Activated T-cell treated with anti-CD3 and anti-CD28 coated beads, Interleukin-2, amount 50 U/mL, for 72 hours (primary cell): ENCODE results near the gene BFSP2. TPM values are rescaled to one million over a fixed set of nuclear protein-coding genes. Genes with fewer than 3 reads are reported as not detected.

Experiments
- ATAC-seq, 2 donors: fragments of 150-1000 bp; cut with Tn5 transposase; replicated peaks in 1 of 2; 2 replicates each; pipeline ENCODE4 v1.10.0; 2021; ENCODE audit warnings: moderate library complexity in 2 of 2, mild to moderate bottlenecking in 1 of 2
- DNase-seq, 2 donors: peaks; one replicate each; pipeline ENCODE4 v3.0.0; 2021 to 2022; ENCODE audit warnings: mixed read lengths in 1 of 2
- H3K27ac Mint-ChIP-seq: one replicate; pipeline ENCODE4 v1.8.0; 2022; ENCODE audit warnings: mild to moderate bottlenecking, moderate library complexity, mixed read lengths
- H3K27me3 Mint-ChIP-seq: one replicate; pipeline ENCODE4 v1.8.0; 2022; ENCODE audit warnings: low read depth, mixed read lengths
- H3K36me3 Mint-ChIP-seq, 2 donors: one replicate each; pipeline ENCODE4 v1.8.0; 2022; ENCODE audit warnings: mixed read lengths in 2 of 2, mild to moderate bottlenecking in 1 of 2; ENCODE audit not compliant: insufficient read depth in 2 of 2
- H3K4me1 Mint-ChIP-seq: one replicate; pipeline ENCODE4 v1.8.0; 2022; ENCODE audit warnings: low read depth, mixed read lengths
- H3K4me3 Mint-ChIP-seq, 2 donors: one replicate each; pipeline ENCODE4 v1.8.0; 2022; ENCODE audit warnings: mild to moderate bottlenecking in 2 of 2, mixed read lengths in 2 of 2, moderate library complexity in 2 of 2
- H3K9me3 Mint-ChIP-seq, 2 donors: one replicate each; pipeline ENCODE4 v1.8.0; 2022; ENCODE audit warnings: mixed read lengths in 2 of 2
- total RNA-seq, 2 donors: library from RNA; stranded (reverse); gene quantifications; one replicate each; pipeline ENCODE4 v1.2.3, GENCODE V29; 2022

The BFSP2 gene
- not detected for total RNA-seq

- no peak for ATAC-seq
These were observed at the start of gene BFSP2 for GRCh38 chr3:133400006-133400515. TSS of gene BFSP2 (plus strand) at chr3:133400056. CDS start at chr3:133400084, 28 bp downstream.

GRCh38 chr3:133354721-133355120, 45.1 kb upstream of the BFSP2 start:
- DNase-seq (no peak), ATAC-seq (no peak)
- no peaks in the 10 kb centered on the region for H3K27me3 Mint-ChIP-seq
- H3K4me3 Mint-ChIP-seq: no peak overlapping the region
- H3K9me3 Mint-ChIP-seq: peaks cover 0 to 7% of the 10 kb centered on the region in 2 donors
- H3K4me1 Mint-ChIP-seq: no peaks in the 10 kb centered on the region
- H3K27ac Mint-ChIP-seq: no peak overlapping the region
- peaks cover 0 to 5% of the 10 kb centered on the region in 2 donors for H3K36me3 Mint-ChIP-seq

More at GRCh38 chr3:133400006-133400515, at the start of gene BFSP2:
- Mint-ChIP-seq H3K9me3 (no peaks in the 10 kb centered on the region), H3K36me3 (no peaks in the 10 kb centered on the region), H3K27me3 (no peaks in the 10 kb centered on the region), H3K4me1 (no peaks in the 10 kb centered on the region), H3K27ac (no peak within 1 kb of the TSS), H3K4me3 (no peak within 1 kb of the TSS)
- no peak for DNase-seq

- Mint-ChIP-seq H3K9me3 (peaks cover 0 to 7% of the 10 kb centered on the region in 2 donors), H3K4me1 (no peaks in the 10 kb centered on the region)
- no peak for ATAC-seq
These were observed 39.4 kb upstream of the BFSP2 start for GRCh38 chr3:133360476-133360875.

GRCh38 chr3:133361011-133361410, 38.8 kb upstream of the BFSP2 start:
- peaks cover 0 to 7% of the 10 kb centered on the region in 2 donors for H3K9me3 Mint-ChIP-seq
- H3K27me3 Mint-ChIP-seq: no peaks in the 10 kb centered on the region
- H3K4me1 Mint-ChIP-seq: no peaks in the 10 kb centered on the region
- no peak for DNase-seq
- ATAC-seq: no peak
- peaks cover 0 to 4% of the 10 kb centered on the region in 2 donors for H3K36me3 Mint-ChIP-seq
- H3K27ac Mint-ChIP-seq: no peak overlapping the region
- H3K4me3 Mint-ChIP-seq: no peak overlapping the region

More at GRCh38 chr3:133360476-133360875, 39.4 kb upstream of the BFSP2 start:
- Mint-ChIP-seq H3K36me3 (peaks cover 0 to 5% of the 10 kb centered on the region in 2 donors), H3K27me3 (no peaks in the 10 kb centered on the region), H3K27ac (no peak overlapping the region), H3K4me3 (no peak overlapping the region)
- DNase-seq: no peak

GRCh38 chr3:133361435-133361834, 38.4 kb upstream of the BFSP2 start:
- H3K9me3 Mint-ChIP-seq: peaks cover 0 to 5% of the 10 kb centered on the region in 2 donors
- H3K27ac Mint-ChIP-seq: no peak overlapping the region
- H3K36me3 Mint-ChIP-seq: peaks cover 0 to under 1% of the 10 kb centered on the region in 2 donors
- H3K27me3 Mint-ChIP-seq: no peaks in the 10 kb centered on the region
- ATAC-seq (no peak), DNase-seq (no peak)
- no peak overlapping the region for H3K4me3 Mint-ChIP-seq
- H3K4me1 Mint-ChIP-seq: no peaks in the 10 kb centered on the region

GRCh38 chr3:133362539-133362938, 37.3 kb upstream of the BFSP2 start:
- DNase-seq (no peak), ATAC-seq (no peak)
- Mint-ChIP-seq H3K9me3 (no peaks in the 10 kb centered on the region), H3K36me3 (no peaks in the 10 kb centered on the region), H3K4me3 (no peak overlapping the region), H3K27ac (no peak overlapping the region), H3K27me3 (no peaks in the 10 kb centered on the region), H3K4me1 (no peaks in the 10 kb centered on the region)

GRCh38 chr3:133364704-133365103, 35.2 kb upstream of the BFSP2 start:
- no peaks in the 10 kb centered on the region for H3K36me3 Mint-ChIP-seq
- H3K27ac Mint-ChIP-seq: no peak overlapping the region
- ATAC-seq (no peak), DNase-seq (no peak)
- H3K27me3 Mint-ChIP-seq: no peaks in the 10 kb centered on the region
- H3K4me3 Mint-ChIP-seq: no peak overlapping the region
- H3K9me3 Mint-ChIP-seq: no peaks in the 10 kb centered on the region
- H3K4me1 Mint-ChIP-seq: no peaks in the 10 kb centered on the region

- H3K36me3 Mint-ChIP-seq: no peaks in the 10 kb centered on the region
- H3K9me3 Mint-ChIP-seq: no peaks in the 10 kb centered on the region
- no peak for ATAC-seq
- no peaks in the 10 kb centered on the region for H3K27me3 Mint-ChIP-seq
- no peaks in the 10 kb centered on the region for H3K4me1 Mint-ChIP-seq
- H3K27ac Mint-ChIP-seq: no peak overlapping the region
- no peak overlapping the region for H3K4me3 Mint-ChIP-seq
- DNase-seq: no peak
These were observed 32.9 kb upstream of the BFSP2 start for GRCh38 chr3:133366921-133367320.

- DNase-seq (no peak), ATAC-seq (no peak)
- no peak overlapping the region for H3K27ac Mint-ChIP-seq
- no peaks in the 10 kb centered on the region for H3K36me3 Mint-ChIP-seq
- H3K27me3 Mint-ChIP-seq: no peaks in the 10 kb centered on the region
- H3K9me3 Mint-ChIP-seq: no peaks in the 10 kb centered on the region
- no peak overlapping the region for H3K4me3 Mint-ChIP-seq
- H3K4me1 Mint-ChIP-seq: no peaks in the 10 kb centered on the region
These were observed 32.5 kb upstream of the BFSP2 start for GRCh38 chr3:133367403-133367802.

- no peaks in the 10 kb centered on the region for H3K36me3 Mint-ChIP-seq
- no peaks in the 10 kb centered on the region for H3K4me1 Mint-ChIP-seq
- no peaks in the 10 kb centered on the region for H3K27me3 Mint-ChIP-seq
- no peak overlapping the region for H3K27ac Mint-ChIP-seq
- DNase-seq: no peak
- H3K4me3 Mint-ChIP-seq: no peak overlapping the region
- no peaks in the 10 kb centered on the region for H3K9me3 Mint-ChIP-seq
- no peak for ATAC-seq
These were observed 31.9 kb upstream of the BFSP2 start for GRCh38 chr3:133367956-133368355.

- H3K4me1 Mint-ChIP-seq: no peaks in the 10 kb centered on the region
- no peaks in the 10 kb centered on the region for H3K9me3 Mint-ChIP-seq
- H3K27ac Mint-ChIP-seq: no peak overlapping the region
- no peak overlapping the region for H3K4me3 Mint-ChIP-seq
- DNase-seq (no peak), ATAC-seq (no peak)
- H3K27me3 Mint-ChIP-seq: no peaks in the 10 kb centered on the region
- no peaks in the 10 kb centered on the region for H3K36me3 Mint-ChIP-seq
These were observed 31.3 kb upstream of the BFSP2 start for GRCh38 chr3:133368371-133369067.

GRCh38 chr3:133369068-133369440, 30.8 kb upstream of the BFSP2 start:
- no peaks in the 10 kb centered on the region for H3K36me3 Mint-ChIP-seq
- DNase-seq (no peak), ATAC-seq (no peak)
- no peaks in the 10 kb centered on the region for H3K9me3 Mint-ChIP-seq
- H3K4me3 Mint-ChIP-seq: no peak overlapping the region
- H3K27me3 Mint-ChIP-seq: no peaks in the 10 kb centered on the region
- H3K27ac Mint-ChIP-seq: no peak overlapping the region
- no peaks in the 10 kb centered on the region for H3K4me1 Mint-ChIP-seq

GRCh38 chr3:133371181-133371580, 28.7 kb upstream of the BFSP2 start:
- no peak for ATAC-seq
- no peaks in the 10 kb centered on the region for H3K27me3 Mint-ChIP-seq

GRCh38 chr3:133371676-133372075, 28.2 kb upstream of the BFSP2 start:
- DNase-seq: no peak
- H3K27me3 Mint-ChIP-seq: no peaks in the 10 kb centered on the region
- H3K4me3 Mint-ChIP-seq: no peak overlapping the region
- H3K36me3 Mint-ChIP-seq: no peaks in the 10 kb centered on the region
- H3K9me3 Mint-ChIP-seq: no peaks in the 10 kb centered on the region
- H3K27ac Mint-ChIP-seq: no peak overlapping the region
- no peak for ATAC-seq
- H3K4me1 Mint-ChIP-seq: no peaks in the 10 kb centered on the region

More at GRCh38 chr3:133371181-133371580, 28.7 kb upstream of the BFSP2 start:
- Mint-ChIP-seq H3K4me1 (no peaks in the 10 kb centered on the region), H3K9me3 (no peaks in the 10 kb centered on the region), H3K36me3 (no peaks in the 10 kb centered on the region), H3K27ac (no peak overlapping the region), H3K4me3 (no peak overlapping the region)
- no peak for DNase-seq
